Inflammatory macrophage treated with lipopolysaccharide for 1 hour (primary cell): ENCODE results near the gene COX17.

Source experiments
- DNase-seq, 2 donors: peaks; one replicate each; pipeline ENCODE4 v3.0.0-alpha.2; 2020 to 2022

COX17 gene

DNA sequence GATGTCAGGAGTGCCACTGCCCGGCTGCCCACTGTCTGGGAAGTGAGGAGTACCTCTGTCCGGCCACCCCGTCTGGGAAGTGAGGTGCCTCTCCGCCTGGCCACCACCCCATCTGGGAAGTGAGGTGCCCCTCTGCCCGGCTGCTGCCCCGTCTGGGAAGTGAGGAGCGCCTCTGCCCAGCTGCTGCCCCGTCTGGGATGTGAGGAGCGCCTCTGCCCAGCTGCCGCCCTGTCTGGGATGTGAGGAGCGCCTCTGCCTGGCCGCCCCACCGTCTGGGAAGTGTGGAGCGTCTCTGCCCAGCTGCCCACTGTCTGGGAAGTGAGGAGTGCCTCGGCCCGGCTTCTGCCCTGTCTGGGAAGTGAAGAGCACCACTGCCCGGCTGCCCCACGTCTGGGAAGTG lies 3.3 kb downstream of the COX17 start:
- DNase-seq: no peak

DNA sequence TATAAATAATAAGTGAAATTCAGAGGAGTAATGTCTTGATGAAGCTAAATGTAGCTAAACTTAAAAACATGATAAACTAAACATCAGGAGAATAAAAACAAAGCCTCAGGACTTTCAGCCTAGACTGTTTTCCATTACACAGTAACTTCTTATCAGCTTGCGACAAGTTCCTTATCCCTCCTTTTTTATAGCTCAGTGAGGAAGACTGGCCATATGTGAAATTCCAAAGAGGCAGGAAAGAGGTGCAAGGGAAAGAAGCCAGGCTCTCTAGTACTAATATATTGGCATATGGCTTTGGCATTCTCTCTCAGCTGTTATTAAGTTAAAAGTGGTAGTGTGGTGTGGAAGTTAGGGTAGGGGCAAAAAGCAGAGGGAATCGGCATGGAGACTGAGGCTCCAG lies 4.4 kb downstream of the COX17 start:
- DNase-seq: no peak

GRCh38 chr3:119669906-119670570 lies 7.2 kb downstream of the COX17 start:
- DNase-seq: no peak

- no peak for DNase-seq
Observed at GRCh38 chr3:119665954-119666559, 11.1 kb downstream of the COX17 start.

DNA sequence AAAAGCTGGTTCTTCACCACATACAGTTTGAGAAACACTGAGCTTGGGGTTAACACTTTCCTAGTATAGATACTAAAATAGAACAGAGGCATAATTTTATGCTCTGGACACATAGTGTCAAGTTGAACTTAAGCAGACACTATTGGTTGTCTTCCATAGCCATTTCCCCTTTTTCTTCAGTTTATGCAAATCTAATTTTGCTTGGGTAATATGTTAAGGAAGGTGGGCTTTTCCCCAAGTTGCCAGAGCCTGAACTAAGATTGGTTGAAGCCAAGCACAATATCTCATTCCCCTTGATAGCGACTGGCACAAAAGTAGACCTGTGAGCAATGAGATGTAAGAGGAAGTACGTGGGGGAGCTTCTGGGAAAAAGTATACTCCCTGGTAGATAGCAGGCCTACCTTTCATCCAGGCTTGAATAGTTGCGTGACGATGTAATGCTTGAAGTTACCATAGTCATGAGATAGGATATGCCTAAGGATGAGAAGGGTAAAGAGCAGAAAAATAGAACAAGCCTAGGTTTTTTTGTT lies 12.3 kb downstream of the COX17 start:
- DNase-seq: peak; percentile 91 to 97

- DNase-seq: peak in 1 of 2 donors; percentile 20
Observed at GRCh38 chr3:119664370-119664769, 12.8 kb downstream of the COX17 start.

DNA sequence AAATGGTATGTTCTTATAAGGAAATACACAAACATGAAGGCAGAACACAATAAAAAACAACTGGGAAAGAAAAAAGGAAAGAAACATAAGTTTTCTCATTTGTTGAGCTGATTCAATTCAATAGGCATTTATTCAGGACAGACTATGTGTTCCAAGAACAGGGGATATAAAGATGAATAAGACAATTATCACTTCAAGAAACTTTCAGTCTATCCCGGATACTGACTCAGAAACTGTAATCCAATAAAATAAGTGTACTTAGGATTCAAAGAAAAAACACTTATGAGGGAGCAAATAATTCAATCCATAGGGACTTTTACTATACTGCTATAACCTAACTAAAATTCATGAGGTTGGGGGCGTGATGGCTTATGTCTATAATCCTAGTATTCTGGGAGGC lies 13.3 kb downstream of the COX17 start:
- no peak for DNase-seq

DNA sequence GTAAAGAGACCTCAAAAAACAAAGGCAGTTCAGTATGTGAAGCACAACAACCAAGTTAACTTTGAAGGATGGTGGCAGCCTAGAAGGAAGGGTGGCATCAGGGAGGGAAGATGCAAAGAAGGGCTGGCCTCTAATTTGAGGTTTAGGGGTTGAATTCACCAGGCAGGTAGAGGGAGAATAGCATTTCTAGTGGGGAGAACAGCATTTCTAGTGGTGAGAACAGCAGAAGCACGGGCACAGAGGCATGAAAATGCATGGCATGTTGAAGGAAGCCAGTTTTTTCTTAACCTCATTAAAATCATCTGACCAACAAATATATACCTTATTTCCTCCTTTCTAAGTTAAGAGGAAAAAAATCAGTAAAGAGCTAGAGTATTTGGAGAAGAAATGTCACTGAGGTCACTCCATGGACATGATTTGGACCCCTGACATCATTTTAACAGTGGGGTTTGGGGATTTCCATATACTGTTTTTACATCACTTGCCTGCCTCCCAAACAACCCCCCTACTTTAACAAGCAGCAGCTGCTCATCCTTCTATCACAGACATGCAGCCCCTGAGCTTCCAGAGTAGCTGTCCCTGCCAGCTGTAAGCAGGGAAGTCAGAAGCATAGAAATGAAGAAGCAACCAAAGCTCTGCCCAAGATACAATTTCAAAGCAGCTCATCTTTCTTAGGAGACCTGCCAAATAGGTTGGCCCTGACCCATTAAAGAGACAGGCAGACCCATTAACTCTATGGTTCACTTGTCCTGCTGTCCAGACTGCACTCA lies 14.4 kb downstream of the COX17 start:
- peak in 1 of 2 donors; percentile 21 for DNase-seq

- no peak for DNase-seq
Observed at GRCh38 chr3:119660474-119661440, 16.4 kb downstream of the COX17 start, which contains the start of gene POPDC2. Gene POPDC2, minus strand, starts transcription at chr3:119660589. Its CDS starts 166 bp downstream, at chr3:119660423.

GRCh38 chr3:119659606-119660291 lies 17.5 kb downstream of the COX17 start:
- peak; percentile 69 to 70 for DNase-seq

GRCh38 chr3:119658994-119659393 lies 18.2 kb downstream of the COX17 start:
- DNase-seq: no peak

GRCh38 chr3:119657887-119658702 lies 19.1 kb downstream of the COX17 start:
- peak; percentile 64 to 67 for DNase-seq

DNA sequence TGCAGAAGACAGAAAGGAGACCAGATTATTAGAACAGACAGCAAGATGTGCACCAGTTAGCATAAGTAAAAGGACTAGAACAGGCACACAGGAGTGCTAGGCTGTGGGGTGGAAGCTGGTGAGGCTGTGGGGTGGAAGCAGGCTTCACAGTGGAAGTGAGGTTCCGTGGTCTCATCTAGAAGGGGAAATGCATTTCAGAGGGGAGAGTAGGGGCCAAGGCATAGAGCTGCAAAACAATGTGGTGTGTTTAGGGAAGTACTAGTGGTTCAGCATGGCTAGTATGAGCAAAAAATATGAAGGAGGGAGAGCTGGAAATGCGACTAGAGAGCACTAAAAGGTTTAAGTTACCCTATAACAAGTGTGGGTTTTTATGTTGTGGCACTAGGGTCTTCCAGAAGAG lies 23.3 kb downstream of the COX17 start:
- no peak for DNase-seq

DNA sequence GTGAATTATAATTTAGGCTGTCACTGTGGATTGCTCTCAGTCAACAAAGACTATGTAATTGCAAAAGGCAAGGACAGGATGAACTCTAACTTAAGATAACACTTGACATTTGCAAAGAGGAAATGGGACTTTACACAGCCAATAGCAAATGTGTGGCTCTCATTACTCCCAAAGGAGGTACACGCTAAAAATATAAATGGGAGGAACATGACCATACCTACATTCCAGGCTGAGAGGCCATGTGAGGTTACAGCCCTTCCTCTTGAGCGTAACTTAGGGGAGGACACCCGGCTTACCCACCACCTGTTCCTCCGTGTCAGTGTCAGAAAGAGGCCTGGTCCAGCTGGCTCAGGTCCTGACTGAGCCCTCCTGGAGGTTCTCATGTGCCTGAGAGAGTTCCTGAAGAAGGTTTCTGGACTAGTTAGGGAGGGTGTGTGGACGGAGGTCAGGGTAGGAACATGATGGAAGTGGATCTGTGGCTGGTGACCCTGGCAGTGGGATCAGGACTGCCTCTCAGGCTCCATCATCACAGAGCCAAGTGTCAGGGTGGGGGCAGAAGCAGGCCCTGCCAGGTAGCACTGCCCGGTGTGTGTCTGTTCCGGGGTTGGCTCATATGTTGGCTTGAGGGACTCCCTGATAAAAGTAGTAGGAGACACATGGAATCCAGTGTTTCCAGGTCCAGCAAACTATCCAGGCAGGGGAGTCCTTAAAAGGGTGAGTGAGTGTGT lies 24.7 kb downstream of the COX17 start:
- no peak for DNase-seq

DNA sequence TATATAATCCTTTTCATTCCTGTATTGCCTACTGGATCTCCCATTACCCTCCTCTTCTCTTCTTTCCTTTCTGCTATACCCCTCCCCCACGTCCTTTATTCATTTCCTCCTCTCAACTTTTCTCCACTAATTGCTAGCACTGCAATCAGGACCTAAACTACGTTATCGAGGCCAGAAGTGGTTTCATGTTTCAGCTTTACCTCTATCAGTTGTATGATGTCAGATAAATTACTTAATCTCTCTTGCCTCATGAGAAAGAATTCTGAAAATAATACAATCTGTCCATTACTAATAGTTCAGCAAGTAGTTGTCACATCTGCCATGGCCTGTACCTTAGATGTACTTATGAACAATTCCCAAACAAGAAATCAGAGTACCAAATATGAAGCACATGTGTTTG lies 27.4 kb downstream of the COX17 start:
- peak in 1 of 2 donors; percentile 26 for DNase-seq

GRCh38 chr3:119647843-119648575 lies 29.2 kb downstream of the COX17 start:
- DNase-seq: no peak

DNA sequence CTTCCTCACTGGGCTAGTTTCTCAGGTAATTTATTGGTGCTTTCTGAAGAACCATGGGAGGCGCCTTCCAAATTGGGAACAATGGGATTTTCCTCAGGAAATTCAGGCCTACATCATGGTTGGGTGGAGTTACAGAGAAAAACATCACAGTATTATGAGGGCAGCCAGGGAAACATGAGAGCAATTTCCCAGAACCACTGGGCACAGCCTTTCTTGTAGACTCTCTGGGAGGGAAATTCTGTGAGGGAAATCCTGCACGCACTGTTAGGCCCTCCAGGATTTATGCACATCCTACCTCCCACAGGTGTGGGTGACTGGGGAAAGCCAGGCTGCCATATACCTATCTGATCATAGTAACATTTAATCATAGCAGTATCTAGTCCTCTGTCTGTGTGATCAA lies 30.0 kb downstream of the COX17 start:
- peak; percentile 38 to 63 for DNase-seq

DNA sequence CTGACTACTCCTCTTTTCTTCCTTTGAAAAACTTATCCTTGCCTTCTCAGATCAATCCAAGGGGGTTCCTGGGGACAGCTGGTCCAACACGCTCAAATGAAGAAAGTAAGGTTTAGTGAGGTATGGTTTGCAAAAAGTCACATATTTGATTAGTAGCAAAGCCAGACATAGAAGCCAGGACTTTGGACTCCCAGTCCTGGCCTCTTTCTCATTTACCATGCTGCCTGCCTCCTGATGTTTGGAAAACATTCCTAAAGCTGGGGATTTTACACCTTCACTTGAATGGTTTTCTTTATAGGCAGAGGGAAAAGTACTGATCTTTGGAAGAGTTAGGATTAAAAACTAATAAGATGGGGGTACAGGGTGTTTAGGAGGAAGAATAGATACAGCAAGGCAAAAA lies 31.4 kb downstream of the COX17 start:
- DNase-seq: no peak

GRCh38 chr3:119644481-119644880 lies 32.7 kb downstream of the COX17 start:
- DNase-seq: no peak
